ENCODE results near the gene TTC34. TPM values are rescaled to one million over a fixed set of nuclear protein-coding genes. Genes with fewer than 3 reads are reported as not detected.
"Not testable (repeated sequence)": the region's sequence is repeated elsewhere in the genome, so short reads cannot be mapped to it uniquely, and the experiment has no call there.

TTC34 gene
- total and polyA plus RNA-seq, 2 experiments from 2014 or later: 0.08 to 0.35 TPM

- not testable (repeated sequence) for ATAC-seq
- H3K9me3 Mint-ChIP-seq: peaks cover 40% of the 10 kb centered on the region
These were observed 26.2 kb downstream of the TTC34 start for GRCh38 chr1:2775333-2775732.

DNA sequence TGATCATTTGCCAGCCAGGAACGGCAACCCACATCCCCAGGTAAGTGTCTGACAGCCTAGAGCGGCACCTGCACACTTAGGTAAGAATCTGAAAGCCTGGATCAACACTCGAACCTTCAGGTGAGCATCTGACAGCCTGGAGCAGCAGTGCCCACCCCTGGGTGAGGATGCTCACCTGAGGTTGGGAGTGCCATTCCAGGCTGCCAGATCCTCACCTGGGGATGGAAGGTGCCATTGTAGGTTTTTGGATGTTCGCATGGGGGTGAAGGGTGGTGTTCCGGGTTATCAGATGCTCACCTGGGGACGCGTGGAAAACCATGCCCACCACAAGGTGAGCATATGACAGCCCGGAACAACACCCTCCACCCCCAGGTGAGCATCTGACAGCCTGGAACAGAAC, 33.4 kb downstream of the TTC34 start:
- H3K36me3 ChIP-seq (ENCODE audit: insufficient read depth); H2AFZ ChIP-seq; H3K4me2 ChIP-seq; H3K27me3 ChIP-seq (ENCODE audit: insufficient read depth); H4K20me1 ChIP-seq (replicated peaks; ENCODE audit: insufficient read depth); H3F3A ChIP-seq (replicated peaks; ENCODE audit: low read depth); H3K27ac ChIP-seq (ENCODE audit: low read depth); H3K4me1 ChIP-seq (ENCODE audit: insufficient read depth); DNase-seq (ENCODE audit: low spot score); H3K4me3 Mint-ChIP-seq; H3K4me1 Mint-ChIP-seq; H3K27ac Mint-ChIP-seq; H3K27me3 Mint-ChIP-seq (ENCODE audit: insufficient read depth, low read depth, poor library complexity); H3K9me3 Mint-ChIP-seq; H3K79me2 ChIP-seq (replicated peaks; ENCODE audit: insufficient read depth); ATAC-seq; H3K4me3 ChIP-seq; H3K36me3 Mint-ChIP-seq (ENCODE audit: low read depth); H3K9me2 ChIP-seq (ENCODE audit: insufficient read depth): not testable (repeated sequence)

More at GRCh38 chr1:2775333-2775732, 26.2 kb downstream of the TTC34 start:
- not testable (repeated sequence) for H3K36me3 Mint-ChIP-seq (ENCODE audit: low read depth); H3K4me1 ChIP-seq (ENCODE audit: insufficient read depth); H3F3A ChIP-seq (replicated peaks; ENCODE audit: low read depth); H3K9me2 ChIP-seq (ENCODE audit: insufficient read depth); H2AFZ ChIP-seq; H3K27ac ChIP-seq (ENCODE audit: low read depth); H3K36me3 ChIP-seq (ENCODE audit: insufficient read depth); H3K27me3 Mint-ChIP-seq (ENCODE audit: insufficient read depth, low read depth, poor library complexity); H3K79me2 ChIP-seq (replicated peaks; ENCODE audit: insufficient read depth); H3K4me1 Mint-ChIP-seq; H3K4me3 ChIP-seq; H3K27me3 ChIP-seq (ENCODE audit: insufficient read depth); H3K4me3 Mint-ChIP-seq; H3K4me2 ChIP-seq; H4K20me1 ChIP-seq (replicated peaks; ENCODE audit: insufficient read depth); DNase-seq (ENCODE audit: low spot score); H3K27ac Mint-ChIP-seq

DNA sequence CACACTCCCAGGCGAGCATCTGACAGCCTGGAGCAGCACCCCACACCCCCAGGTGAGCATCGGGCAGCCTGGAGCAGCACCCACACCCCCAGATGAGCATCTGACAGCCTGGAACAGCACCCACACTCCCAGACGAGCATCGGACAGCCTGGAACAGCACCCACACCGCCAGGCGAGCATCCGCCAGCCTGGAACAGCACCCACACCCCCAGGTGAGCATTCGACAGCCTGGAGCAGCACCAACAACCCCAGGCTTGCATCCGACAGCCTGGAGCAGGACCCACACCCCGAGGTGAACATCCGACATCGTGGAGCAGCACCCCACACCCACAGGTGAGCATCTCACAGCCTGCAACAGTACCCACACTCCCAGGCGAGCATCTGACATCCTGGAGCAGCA, 42.1 kb downstream of the TTC34 start:
- not testable (repeated sequence) for H4K20me1 ChIP-seq (replicated peaks; ENCODE audit: insufficient read depth); H3K9me3 Mint-ChIP-seq; H3K4me2 ChIP-seq; H3K4me1 Mint-ChIP-seq; H3K79me2 ChIP-seq (replicated peaks; ENCODE audit: insufficient read depth); H3K4me3 Mint-ChIP-seq; H3K27me3 ChIP-seq (ENCODE audit: insufficient read depth); H2AFZ ChIP-seq; H3K4me3 ChIP-seq; H3K9me2 ChIP-seq (ENCODE audit: insufficient read depth); H3K27ac ChIP-seq (ENCODE audit: low read depth); H3K4me1 ChIP-seq (ENCODE audit: insufficient read depth); H3K27me3 Mint-ChIP-seq (ENCODE audit: insufficient read depth, low read depth, poor library complexity); H3F3A ChIP-seq (replicated peaks; ENCODE audit: low read depth); H3K27ac Mint-ChIP-seq; H3K36me3 Mint-ChIP-seq (ENCODE audit: low read depth); DNase-seq (ENCODE audit: low spot score); ATAC-seq; H3K36me3 ChIP-seq (ENCODE audit: insufficient read depth)

DNA sequence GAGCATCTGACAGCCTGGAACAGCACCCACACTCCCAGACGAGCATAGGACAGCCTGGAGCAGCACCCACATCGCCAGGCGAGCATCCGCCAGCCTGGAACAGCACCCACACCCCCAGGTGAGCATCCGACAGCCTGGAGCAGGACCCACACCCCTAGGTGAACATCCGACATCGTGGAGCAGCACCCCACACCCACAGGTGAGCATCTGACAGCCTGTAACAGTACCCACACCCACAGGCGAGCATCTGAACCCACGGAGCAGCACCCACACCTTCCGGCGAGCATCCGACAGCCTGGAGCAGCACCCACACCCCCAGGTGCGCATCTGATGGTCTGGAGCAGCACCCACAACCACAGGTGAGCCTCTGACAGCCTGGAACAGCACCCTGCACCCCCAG, 44.0 kb downstream of the TTC34 start:
- not testable (repeated sequence) for DNase-seq (ENCODE audit: low spot score); H3K79me2 ChIP-seq (replicated peaks; ENCODE audit: insufficient read depth); H3K27me3 Mint-ChIP-seq (ENCODE audit: insufficient read depth, low read depth, poor library complexity); H4K20me1 ChIP-seq (replicated peaks; ENCODE audit: insufficient read depth); ATAC-seq; H3K27ac Mint-ChIP-seq; H3K4me1 ChIP-seq (ENCODE audit: insufficient read depth); H3K27ac ChIP-seq (ENCODE audit: low read depth); H3K36me3 Mint-ChIP-seq (ENCODE audit: low read depth); H3K36me3 ChIP-seq (ENCODE audit: insufficient read depth); H3K4me3 Mint-ChIP-seq; H3K4me1 Mint-ChIP-seq; H3K27me3 ChIP-seq (ENCODE audit: insufficient read depth); H2AFZ ChIP-seq; H3K4me2 ChIP-seq; H3K4me3 ChIP-seq; H3F3A ChIP-seq (replicated peaks; ENCODE audit: low read depth); H3K9me2 ChIP-seq (ENCODE audit: insufficient read depth)
- peaks cover 10% of the 10 kb centered on the region for H3K9me3 Mint-ChIP-seq

DNA sequence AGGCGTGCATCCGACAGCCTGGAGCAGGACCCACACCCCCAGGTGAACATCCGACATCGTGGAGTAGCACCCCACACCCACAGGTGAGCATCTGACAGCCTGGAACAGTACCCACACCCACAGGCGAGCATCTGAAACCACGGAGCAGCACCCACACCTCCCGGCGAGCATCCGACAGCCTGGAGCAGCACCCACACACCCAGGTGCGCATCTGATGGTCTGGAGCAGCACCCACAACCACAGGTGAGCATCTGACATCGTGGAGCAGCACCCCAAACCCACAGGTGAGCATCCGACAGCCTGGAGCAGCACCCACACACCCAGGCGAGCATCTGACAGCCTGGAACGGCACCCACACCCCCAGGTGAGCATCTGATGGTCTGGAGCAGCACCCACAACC, 46.1 kb downstream of the TTC34 start:
- H3K9me3 Mint-ChIP-seq: peaks cover 31% of the 10 kb centered on the region
- not testable (repeated sequence) for ATAC-seq; DNase-seq (ENCODE audit: low spot score); H3K4me3 ChIP-seq; H3K4me2 ChIP-seq; H3K36me3 ChIP-seq (ENCODE audit: insufficient read depth); H3K79me2 ChIP-seq (replicated peaks; ENCODE audit: insufficient read depth); H4K20me1 ChIP-seq (replicated peaks; ENCODE audit: insufficient read depth); H3K27ac ChIP-seq (ENCODE audit: low read depth); H3K27me3 Mint-ChIP-seq (ENCODE audit: insufficient read depth, low read depth, poor library complexity); H3K9me2 ChIP-seq (ENCODE audit: insufficient read depth); H3K27me3 ChIP-seq (ENCODE audit: insufficient read depth); H2AFZ ChIP-seq; H3F3A ChIP-seq (replicated peaks; ENCODE audit: low read depth); H3K4me3 Mint-ChIP-seq; H3K4me1 ChIP-seq (ENCODE audit: insufficient read depth); H3K27ac Mint-ChIP-seq; H3K4me1 Mint-ChIP-seq; H3K36me3 Mint-ChIP-seq (ENCODE audit: low read depth)

- H3K79me2 ChIP-seq (replicated peaks; ENCODE audit: insufficient read depth); ATAC-seq; H2AFZ ChIP-seq; H3K27ac Mint-ChIP-seq; H3K36me3 ChIP-seq (ENCODE audit: insufficient read depth); H3K4me2 ChIP-seq; H3K4me3 ChIP-seq; H4K20me1 ChIP-seq (replicated peaks; ENCODE audit: insufficient read depth); H3K27me3 ChIP-seq (ENCODE audit: insufficient read depth); H3K36me3 Mint-ChIP-seq (ENCODE audit: low read depth); DNase-seq (ENCODE audit: low spot score); H3K4me1 Mint-ChIP-seq; H3K27ac ChIP-seq (ENCODE audit: low read depth); H3K4me1 ChIP-seq (ENCODE audit: insufficient read depth); H3K27me3 Mint-ChIP-seq (ENCODE audit: insufficient read depth, low read depth, poor library complexity); H3K9me2 ChIP-seq (ENCODE audit: insufficient read depth); H3F3A ChIP-seq (replicated peaks; ENCODE audit: low read depth); H3K4me3 Mint-ChIP-seq: not testable (repeated sequence)
- H3K9me3 Mint-ChIP-seq: peaks cover 39% of the 10 kb centered on the region
These were observed 46.9 kb downstream of the TTC34 start for GRCh38 chr1:2754597-2754996.

- H3K27ac Mint-ChIP-seq; H4K20me1 ChIP-seq (replicated peaks; ENCODE audit: insufficient read depth); H2AFZ ChIP-seq; H3K27me3 ChIP-seq (ENCODE audit: insufficient read depth); H3K4me1 ChIP-seq (ENCODE audit: insufficient read depth); H3K4me3 ChIP-seq; H3K27me3 Mint-ChIP-seq (ENCODE audit: insufficient read depth, low read depth, poor library complexity); H3K36me3 Mint-ChIP-seq (ENCODE audit: low read depth); H3K9me2 ChIP-seq (ENCODE audit: insufficient read depth); H3K36me3 ChIP-seq (ENCODE audit: insufficient read depth); H3F3A ChIP-seq (replicated peaks; ENCODE audit: low read depth); DNase-seq (ENCODE audit: low spot score); H3K27ac ChIP-seq (ENCODE audit: low read depth); H3K79me2 ChIP-seq (replicated peaks; ENCODE audit: insufficient read depth); H3K4me2 ChIP-seq; H3K4me3 Mint-ChIP-seq; H3K4me1 Mint-ChIP-seq; ATAC-seq: not testable (repeated sequence)
- peaks cover 44% of the 10 kb centered on the region for H3K9me3 Mint-ChIP-seq
These were observed 49.0 kb downstream of the TTC34 start for GRCh38 chr1:2752503-2752902.
